ENCODE results near the gene MYL3.

Gene MYL3

GRCh38 chr3:46882377-46883053 lies 19.3 kb upstream of the MYL3 start:
- no peak for DNase-seq

- no peak for DNase-seq
Measured at GRCh38 chr3:46881596-46882376, 18.5 kb upstream of the MYL3 start.

- no peak for DNase-seq
Measured at GRCh38 chr3:46880884-46881595, 17.8 kb upstream of the MYL3 start.

GRCh38 chr3:46878781-46879436 lies 15.7 kb upstream of the MYL3 start:
- no peak for DNase-seq

GRCh38 chr3:46877406-46878125 lies 14.3 kb upstream of the MYL3 start, which contains the start of gene PTH1R:
TSS of gene PTH1R (plus strand) at chr3:46877721. CDS start at chr3:46883560, 5,839 bp downstream.
- DNase-seq, result no peak

- no peak for DNase-seq
Measured at GRCh38 chr3:46876313-46877300, 13.4 kb upstream of the MYL3 start.

GRCh38 chr3:46875560-46875959 lies 12.3 kb upstream of the MYL3 start:
- no peak for DNase-seq

GRCh38 chr3:46874430-46874829 lies 11.2 kb upstream of the MYL3 start:
- no peak for DNase-seq

GRCh38 chr3:46873521-46873920 lies 10.3 kb upstream of the MYL3 start:
- DNase-seq, result no peak

GRCh38 chr3:46871222-46871621 lies 8.0 kb upstream of the MYL3 start:
- no peak for DNase-seq

GRCh38 chr3:46870651-46871050 lies 7.4 kb upstream of the MYL3 start:
- no peak for DNase-seq

- DNase-seq, result no peak
Measured at GRCh38 chr3:46869440-46869839, 6.2 kb upstream of the MYL3 start.

- no peak for DNase-seq
Measured at GRCh38 chr3:46868948-46869347, 5.7 kb upstream of the MYL3 start.

GRCh38 chr3:46868287-46868686 lies 5.0 kb upstream of the MYL3 start:
- no peak for DNase-seq

GRCh38 chr3:46867550-46867898 lies 4.3 kb upstream of the MYL3 start:
- DNase-seq, result no peak

GRCh38 chr3:46866720-46867549 lies 3.7 kb upstream of the MYL3 start:
- peak in 1 of 2 experiments; percentile 15 for DNase-seq

- DNase-seq, result no peak
Measured at GRCh38 chr3:46866032-46866595, 2.9 kb upstream of the MYL3 start.

- no peak for DNase-seq
Measured at GRCh38 chr3:46865546-46865945, 2.3 kb upstream of the MYL3 start.

GRCh38 chr3:46865031-46865507 lies 1.8 kb upstream of the MYL3 start:
- DNase-seq, result no peak
